Measurements from ENCODE around the gene KRTAP10-2.
"Not testable (repeated sequence)": the region's sequence is repeated elsewhere in the genome, so short reads cannot be mapped to it uniquely, and the experiment has no call there.

Gene KRTAP10-2

DNA sequence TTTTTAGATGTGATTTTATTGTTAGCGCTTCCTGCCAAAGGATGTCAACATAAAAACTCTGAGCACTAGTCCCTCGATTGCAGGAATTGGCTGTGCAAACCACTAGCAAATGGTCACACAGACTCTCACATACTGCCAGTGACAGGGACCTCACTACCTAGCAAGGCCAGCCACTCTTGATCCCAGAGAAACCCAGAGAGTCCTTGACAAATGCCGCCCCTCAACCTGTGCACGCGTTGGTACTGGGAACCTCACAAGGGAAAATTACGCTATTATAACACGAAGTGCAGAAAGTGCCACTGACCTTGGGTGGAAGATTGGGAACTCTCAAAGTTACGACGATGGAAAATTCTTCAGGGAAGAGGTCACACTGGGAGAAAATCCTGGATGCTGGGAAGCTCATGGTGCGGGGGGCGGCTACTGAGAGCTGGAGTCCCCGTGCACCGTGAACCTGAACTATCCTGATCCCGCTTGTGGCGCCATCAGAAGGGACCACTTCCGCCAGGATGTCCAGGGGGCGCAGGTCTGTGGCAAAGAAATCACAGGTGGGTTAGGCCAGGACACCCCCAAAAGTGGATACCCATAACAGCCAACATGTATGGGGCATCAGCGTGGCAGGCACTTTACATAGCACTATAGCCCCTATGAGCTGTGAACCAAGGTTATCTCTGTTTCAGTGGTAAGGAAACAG, 16.3 kb upstream of the KRTAP10-2 start:
- DNase-seq (ENCODE audit: low read depth): no peak

DNA sequence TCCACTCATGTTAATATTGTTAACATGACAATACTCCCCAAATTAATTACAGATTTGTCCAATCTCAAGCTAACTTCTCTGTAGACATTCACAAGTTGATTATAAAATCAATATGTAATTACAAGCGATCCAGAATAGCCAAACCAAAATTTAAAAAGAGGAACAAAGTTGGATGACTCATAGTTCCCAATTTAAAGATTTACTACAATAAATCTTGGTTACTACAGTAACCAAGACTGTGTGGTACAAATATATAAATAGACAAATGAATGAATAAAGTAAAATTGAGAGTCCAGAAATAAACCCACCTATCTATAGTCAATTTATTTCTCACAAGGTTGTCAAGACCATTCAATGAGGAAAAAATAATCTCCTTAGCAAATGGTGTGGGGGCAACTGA, 15.1 kb upstream of the KRTAP10-2 start:
- DNase-seq (ENCODE audit: low read depth): no peak

DNA sequence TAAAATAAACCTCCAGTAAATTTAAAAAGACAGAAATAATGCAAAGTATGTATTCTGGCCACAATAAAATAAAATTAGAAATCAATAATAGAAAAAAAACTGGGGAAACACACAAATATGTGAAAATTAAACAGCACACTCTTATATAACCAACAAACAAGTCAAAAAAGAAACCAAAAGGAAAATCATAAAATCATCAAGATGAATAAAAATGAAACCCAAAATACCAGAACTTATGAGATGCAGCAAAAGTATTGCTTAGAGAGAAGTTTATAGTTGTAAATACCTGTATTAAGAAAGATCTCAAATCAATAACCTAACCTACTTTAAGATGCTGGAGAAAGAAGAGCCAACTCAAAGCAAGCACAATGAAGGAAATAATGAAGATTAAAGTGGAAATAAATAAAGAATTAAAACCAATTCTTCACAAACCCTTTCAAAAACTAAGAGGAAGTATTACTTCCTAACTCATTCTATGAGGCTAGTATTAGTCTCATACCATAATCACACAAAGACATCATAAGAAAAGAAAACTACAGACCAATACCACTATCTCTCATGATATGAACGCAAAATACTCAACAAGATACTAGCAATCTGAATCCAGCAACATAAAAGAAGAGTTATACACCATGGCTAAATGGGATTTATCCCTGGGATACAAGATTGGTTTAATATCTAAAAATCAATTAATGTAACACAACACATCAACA, 13.7 kb upstream of the KRTAP10-2 start:
- no peak for DNase-seq (ENCODE audit: low read depth)

DNA sequence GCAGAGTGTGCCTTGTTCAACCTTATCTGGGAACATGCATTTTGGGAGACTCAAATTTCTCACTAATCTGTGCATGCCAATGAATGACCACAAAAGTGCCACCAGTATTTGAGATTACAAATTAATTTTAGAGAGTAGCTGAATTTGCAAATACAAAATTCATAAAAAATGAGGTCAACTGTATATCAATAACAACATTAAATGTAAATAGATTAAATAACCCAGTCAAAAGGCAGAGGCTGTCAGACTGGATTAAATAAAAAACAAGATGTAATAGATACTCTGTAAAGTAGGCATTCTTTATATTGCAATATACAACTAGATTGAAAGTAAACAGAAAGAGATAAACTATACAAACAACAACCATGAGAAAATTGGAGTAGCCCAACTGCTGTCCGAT, 12.8 kb upstream of the KRTAP10-2 start:
- no peak for DNase-seq (ENCODE audit: low read depth)

DNA sequence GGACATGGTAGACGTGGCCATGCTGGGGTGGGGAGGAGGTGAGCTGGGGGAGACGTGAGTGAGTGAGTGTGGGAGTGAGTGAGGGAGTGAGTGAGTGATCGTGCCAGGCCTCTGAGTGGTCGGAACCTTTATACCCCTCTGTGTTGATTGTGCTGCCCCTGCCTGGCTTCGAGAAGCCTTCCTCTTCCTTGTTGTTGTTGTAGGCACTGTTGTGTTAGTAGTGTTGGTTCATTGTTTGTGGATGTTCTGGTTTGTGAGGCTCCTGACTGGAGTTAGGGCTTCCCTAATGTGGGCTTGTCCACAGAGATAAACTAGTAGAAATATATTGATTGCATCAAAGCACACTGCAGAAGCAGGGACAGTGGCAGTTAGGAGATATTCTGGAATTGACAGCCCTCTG, 7.4 kb upstream of the KRTAP10-2 start, which contains the start of gene KRTAP10-3:
Gene KRTAP10-3, minus strand, starts transcription at position 101 of the 400 bp plus-strand sequence. Its CDS starts 80 bp downstream, at position 21.
- no peak for DNase-seq (ENCODE audit: low read depth)

DNA sequence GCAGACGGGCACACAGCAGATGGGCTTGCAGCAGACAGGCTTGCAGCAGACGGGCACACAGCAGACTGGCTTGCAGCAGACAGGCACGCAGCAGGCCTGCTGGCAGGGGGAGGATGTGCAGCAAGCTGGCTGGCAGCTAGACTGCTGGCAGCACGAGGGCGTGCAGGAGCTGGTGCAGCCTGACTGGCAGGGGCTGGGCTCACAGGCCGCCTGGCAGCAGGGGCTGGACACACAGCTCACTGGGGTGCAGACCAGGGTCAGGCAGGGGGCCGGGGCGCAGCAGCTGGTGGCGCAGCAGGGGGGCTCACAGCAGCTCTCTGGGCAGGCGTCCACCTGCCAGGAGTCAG, 7.0 kb upstream of the KRTAP10-2 start:
- not testable (repeated sequence) for DNase-seq (ENCODE audit: low read depth)

DNA sequence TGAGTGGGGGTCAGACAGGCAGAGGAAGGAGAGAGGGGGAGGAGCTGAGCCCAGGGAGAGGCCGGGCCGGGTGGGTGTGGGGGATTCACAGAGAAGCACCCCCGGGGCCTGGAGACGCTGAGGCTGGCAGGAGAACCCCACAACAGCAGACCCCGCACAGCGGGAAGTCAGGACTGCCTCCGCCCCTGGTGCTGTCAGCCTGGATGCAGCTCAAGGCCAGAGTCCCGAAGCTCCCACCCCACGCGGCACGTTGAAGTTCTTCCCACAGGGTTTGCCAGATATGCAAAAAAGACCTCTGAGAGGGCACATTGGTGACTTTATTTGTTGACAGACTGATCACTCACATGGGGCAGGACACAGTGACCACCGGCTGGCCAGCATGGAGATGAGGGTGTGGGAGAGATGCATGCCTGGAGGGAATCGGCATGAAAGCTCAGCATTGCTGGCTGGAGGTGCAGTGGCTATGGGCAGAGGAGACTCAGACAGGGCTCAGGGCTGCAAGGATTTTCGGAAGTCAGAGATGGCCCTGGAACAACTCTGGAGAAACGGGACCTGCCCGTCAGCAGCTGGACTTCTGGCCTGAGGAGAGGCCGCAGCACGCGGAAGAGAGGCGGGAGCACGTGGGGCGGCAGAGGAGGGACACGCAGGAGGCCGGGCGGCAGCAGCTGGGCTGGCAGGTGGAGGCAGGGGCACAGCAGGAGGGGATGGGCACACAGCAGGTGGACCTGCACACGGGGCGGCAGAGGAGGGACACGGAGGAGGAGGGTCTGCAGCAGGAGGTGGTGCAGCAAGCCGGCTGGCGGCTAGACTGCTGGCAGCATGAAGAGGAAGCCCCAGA, 6.4 kb upstream of the KRTAP10-2 start:
- DNase-seq (ENCODE audit: low read depth): no peak

DNA sequence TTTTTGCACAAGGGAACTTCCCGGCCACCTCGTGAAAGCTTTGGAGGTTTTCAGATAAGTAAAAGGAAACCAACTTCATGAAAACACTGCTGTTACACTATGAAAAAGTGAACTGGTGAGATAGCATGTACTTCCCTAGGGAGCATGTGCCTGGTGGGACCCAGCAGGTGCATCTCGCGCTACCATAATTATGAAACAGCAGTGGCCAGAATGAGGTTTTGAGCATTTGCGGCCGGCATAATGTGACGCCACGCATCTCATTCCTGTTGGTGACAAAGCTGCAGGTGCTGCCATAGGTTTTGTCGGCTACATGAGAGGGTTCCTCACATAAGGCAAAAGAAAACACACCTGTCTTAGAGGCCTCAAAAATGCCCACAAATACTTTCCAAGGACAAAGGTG, 5.6 kb upstream of the KRTAP10-2 start:
- DNase-seq (ENCODE audit: low read depth): no peak

DNA sequence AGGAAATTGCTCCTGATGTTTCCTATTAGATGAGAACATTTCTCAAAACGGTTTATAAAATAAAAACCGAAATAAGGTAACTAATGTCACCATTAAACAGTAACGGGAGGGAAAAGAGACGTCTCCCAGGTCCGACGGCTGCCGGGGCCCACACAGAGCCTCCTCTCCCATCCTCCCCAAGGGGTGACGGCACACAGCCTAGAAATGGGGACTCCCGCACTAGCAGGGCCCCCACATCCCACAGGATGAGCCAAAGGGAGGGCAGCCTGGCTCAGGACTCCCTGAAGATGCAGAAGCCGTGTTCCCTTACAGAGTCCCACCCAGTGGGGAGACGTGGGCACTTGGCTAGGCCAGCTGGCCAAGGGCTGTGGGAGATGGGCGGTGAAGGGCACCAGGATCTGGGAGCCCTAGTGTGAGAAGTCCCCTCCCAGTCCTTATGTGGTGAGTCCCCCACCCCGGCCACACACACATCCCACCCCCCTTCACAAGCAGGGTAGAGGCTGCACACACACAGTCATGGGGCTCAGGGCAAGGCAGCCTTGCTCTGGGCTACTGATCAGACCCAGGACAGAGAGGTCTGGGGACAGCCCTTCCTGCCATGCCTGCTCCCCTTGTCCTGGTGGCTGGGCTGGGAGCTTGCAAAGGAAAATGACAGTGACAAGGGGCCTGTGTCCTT, 4.0 kb upstream of the KRTAP10-2 start:
- no peak for DNase-seq (ENCODE audit: low read depth)

DNA sequence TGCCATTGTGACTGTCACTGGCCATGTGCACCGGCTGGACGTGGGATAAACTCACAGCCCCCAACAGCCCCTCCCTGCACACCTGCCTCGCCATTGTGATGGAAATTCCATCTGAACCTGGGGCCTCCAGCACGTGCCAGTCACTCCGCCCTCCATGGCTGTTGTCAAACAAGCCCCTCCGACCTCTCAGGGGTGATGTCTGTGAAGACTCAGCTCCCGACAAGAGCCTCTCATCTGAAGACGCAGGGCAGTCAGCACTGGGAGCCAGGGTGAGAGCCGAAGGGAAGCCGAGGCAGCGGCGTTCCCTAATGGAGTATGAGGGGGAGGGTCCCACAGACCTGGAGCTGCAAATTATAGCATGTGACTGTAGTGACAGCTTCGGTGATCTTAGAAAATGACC, 1.4 kb upstream of the KRTAP10-2 start:
- no peak for DNase-seq (ENCODE audit: low read depth)

DNA sequence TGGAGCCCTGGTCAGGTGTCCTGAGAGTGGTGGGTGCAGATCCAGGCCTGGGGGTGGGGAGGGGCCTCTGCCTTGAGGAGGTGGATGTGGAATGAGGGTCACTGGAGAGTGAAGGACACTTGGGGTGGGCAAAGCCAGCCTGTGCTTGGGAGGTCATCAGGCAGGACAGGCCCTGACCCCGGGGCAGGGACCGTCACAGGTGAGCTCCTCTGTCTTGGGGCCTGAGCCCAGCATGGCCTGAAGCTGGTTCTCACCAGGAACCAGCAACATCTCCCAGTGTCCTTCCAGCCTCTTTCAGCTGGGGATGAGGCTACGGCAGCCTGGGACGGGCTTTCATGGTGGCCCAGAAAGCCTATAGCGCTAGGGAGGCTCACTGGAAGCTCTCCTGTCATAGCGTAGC, 831 bp upstream of the KRTAP10-2 start:
- DNase-seq (ENCODE audit: low read depth): no peak

DNA sequence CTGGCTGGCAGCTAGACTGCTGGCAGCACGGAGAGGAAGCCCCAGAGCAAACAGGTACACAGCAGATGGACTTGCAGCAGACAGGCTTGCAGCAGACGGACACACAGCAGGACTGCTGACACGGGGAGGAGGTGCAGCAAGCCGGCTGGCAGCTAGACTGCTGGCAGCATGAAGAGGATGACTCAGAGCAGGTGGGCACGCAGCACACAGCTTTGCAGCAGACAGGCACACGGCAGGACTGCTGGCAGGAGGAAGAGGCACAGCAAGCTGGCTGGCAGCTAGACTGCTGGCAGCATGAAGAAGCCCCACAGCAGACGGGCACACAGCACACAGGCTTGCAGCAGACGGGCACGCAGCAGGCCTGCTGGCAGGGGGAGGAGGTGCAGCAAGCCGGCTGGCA, 498 bp downstream of the KRTAP10-2 start:
- no peak for DNase-seq (ENCODE audit: low read depth)

DNA sequence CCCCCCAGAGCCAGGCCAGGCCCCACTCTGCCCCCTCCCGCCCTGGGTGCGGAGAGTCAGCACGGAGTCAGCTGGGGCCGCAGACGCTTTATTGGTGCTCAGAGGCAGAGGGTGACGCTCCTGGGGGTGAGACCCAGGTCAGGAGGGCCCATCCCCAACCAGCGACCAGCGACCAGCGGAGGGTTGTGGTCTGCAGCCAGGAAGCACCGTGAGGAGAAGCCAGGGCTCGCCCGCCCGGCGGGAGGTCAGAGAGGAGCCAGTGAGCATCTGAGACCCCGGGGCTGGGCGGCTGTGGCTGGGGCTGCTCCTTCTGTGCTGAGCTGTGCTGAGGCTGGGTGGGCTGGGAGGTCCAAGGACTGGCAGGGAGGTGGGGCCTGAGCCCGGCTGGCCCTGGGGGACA, 1.0 kb downstream of the KRTAP10-2 start:
- not testable (repeated sequence) for DNase-seq (ENCODE audit: low read depth)

DNA sequence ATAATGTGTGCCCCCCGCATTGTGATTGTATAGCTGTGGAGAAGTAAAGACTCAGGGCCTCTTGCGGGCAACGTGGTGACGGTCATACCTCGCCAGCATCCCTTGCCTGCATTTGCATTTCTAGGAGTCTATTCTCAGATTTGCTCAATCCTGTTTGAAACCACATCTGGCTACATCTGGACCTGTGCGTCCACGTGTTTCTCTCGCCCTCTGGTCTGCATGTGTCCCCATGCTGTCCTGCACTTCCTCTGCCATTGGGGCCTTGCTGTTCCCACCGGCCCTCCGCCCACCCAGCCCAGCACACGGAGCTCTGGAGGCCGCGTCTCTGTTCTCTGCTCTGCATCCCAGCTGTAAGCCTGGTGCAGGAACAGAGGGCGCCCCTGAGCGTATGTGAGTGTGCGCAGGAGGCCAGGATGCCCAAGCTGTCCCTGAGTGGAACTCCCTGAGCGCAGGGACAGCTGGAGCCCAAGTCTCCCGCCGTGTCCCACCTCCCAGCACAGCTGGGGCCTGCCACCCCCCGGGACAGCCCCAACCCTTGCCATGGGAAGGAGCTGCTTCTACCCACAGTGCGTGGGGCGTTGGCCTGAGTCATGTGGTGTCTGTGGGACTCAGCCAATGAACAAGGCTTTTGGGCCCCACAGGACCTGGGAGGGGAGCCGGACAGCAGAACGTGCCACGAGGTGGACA, 1.6 kb downstream of the KRTAP10-2 start:
- no peak for DNase-seq (ENCODE audit: low read depth)

DNA sequence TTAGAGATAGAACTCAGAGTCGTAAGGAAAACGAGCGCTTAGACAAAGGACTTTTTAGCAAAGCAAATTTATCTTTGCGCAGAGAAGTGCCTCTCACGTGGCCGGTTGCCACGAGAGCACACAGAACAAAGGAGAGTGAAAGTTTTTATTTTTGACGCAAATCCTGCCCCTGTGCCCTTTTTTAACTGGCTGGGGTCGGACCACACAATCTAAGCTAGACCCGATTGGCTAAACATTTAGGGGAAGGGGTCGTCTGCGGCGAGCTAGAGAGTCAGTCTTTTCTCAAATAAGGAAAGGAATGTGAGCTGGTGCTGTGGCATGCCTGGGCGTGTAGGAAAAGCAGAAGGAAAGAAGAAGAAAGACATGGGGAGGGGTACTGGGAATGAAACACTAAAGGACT, 2.4 kb downstream of the KRTAP10-2 start:
- DNase-seq (ENCODE audit: low read depth): no peak

DNA sequence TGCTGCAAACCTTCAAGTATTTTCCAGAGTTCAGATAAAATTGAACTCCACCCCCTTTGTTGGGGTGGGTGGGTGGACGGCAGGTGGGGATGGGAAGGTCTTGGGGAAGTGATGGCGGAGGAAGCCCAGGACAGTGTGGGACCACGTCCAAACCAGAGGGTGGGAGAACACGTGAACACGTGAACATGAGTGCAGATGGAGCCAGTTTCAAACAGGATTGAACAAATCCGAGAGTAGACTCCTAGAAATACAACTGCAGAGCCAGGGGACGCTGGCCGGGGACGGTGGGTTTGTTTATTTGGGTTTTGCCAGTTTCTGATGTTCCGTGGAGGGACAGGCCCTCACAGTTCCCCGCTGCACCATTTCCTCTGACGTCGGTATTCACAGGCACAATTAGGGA, 2.9 kb downstream of the KRTAP10-2 start:
- DNase-seq (ENCODE audit: low read depth): no peak

DNA sequence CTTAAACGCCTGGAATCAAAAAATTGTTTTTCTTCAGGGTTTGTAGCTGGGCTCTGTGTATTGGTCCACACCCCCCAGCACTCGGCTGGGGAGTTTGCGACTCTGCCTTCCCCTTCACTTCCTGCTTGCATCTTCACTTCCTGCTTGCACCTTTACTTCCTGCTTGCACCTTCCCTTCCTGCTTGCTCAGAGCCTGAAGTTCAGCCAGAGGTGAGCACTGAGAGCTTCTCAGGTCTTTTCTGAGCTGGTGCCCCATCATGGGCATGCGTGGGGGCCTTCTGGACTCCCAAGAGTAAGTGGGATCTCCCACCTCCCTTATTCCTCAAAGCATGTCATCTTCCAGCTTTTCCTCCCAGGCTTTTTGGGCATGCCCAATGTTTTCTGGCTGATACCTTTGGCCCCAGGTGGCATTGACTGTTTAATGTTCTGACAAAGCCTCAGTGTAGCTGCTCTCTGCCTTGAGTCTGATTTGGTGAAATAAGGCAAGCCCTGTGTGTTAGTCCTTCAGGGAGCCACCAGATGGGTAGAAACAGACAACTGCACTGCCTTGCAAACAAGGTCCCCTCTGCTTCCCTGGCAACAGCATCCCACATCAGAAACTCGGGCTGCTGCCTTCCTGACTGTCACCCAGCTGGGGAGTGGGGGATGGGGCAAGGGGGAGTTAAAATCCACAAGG, 3.5 kb downstream of the KRTAP10-2 start:
- DNase-seq (ENCODE audit: low read depth): no peak

DNA sequence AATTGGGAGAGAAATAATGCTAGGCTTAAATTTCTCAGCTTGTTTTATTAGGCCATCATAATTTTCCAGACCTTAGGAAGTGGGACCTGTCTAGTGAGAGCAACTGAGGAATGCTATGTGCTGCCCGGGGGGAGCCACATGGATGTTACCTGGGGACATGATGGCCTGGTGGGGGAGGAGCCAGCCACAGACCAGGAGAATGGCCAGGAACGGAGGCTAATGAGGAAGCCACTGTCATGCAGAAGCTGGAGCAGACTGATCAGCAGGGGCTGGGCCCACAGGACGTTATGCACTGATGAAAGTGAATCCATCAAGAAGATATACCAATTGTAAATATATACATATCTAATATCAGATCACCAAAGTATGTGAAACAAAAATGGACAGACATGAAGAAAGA, 6.7 kb downstream of the KRTAP10-2 start:
- DNase-seq (ENCODE audit: low read depth): no peak

DNA sequence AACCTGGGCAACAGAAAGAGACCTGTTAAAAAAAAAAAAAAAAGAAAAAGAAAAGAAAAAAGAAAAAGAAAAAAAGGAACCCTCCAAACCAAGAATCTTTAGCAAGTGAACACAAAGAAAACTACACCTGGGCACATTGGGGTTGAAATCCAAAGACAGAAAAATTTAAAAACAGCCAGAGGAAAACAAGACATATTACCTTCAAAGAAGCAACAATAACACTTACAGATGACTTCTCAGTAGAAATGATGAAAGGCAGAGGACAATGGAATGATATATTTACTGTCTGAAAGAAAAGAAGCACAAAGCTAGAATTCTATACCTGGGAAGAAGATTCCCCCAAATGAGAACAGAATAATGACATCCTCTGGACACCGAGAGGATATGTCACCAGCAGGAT, 8.6 kb downstream of the KRTAP10-2 start:
- no peak for DNase-seq (ENCODE audit: low read depth)

DNA sequence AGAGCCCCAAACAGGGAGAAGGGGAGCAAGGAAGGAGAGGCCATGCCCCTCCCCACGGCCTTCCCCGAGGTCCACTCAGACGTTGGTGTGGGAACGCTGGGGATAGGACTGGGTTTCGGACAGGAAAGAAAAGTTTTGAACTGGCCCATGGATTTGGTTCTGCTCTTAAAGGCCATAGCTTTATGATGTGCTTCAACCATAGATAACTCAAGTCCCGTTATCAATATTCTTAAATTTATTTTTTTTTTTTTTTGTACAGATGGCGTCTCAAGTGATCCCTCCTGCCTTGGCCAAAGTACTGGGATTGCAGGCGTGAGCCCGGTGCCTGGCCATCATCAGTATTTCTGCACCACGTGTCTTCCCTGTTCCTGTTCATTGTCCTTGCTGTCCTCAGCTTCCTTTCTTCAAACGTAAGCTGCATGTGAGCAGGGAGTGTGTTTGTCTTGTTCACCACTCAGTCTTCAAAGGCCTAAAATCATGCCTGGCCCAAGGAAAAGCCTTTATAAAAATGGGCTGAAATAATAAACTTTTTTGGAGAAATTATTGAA, 10.5 kb downstream of the KRTAP10-2 start:
- DNase-seq (ENCODE audit: low read depth): no peak

Data from stimulated activated CD8-positive, alpha-beta memory T cell treated with anti-CD3 and anti-CD28 coated beads, Interleukin-7, amount 100 ng/mL, for 24 hours (primary cell).